ENCODE data around the gene SLC35G1.

SLC35G1 gene

GRCh38 chr10:93911866-93912265 lies 18.1 kb downstream of the SLC35G1 start:
- Mint-ChIP-seq H3K4me1 (no peaks in the 10 kb centered on the region), H3K27ac (no peak overlapping the region), H3K9me3 (no peaks in the 10 kb centered on the region), H3K36me3 (peaks cover 22% of the 10 kb centered on the region), H3K4me3 (no peak overlapping the region), H3K27me3 (no peaks in the 10 kb centered on the region)
- DNase-seq (ENCODE audit: low spot score in 2 of 2): no peak
- ATAC-seq (ENCODE audit: low read depth): no peak

- Mint-ChIP-seq H3K36me3 (peaks cover 19% of the 10 kb centered on the region), H3K9me3 (no peaks in the 10 kb centered on the region), H3K4me1 (no peaks in the 10 kb centered on the region), H3K27ac (no peak overlapping the region), H3K4me3 (no peak overlapping the region), H3K27me3 (no peaks in the 10 kb centered on the region)
- no peak for ATAC-seq (ENCODE audit: low read depth)
- no peak for DNase-seq (ENCODE audit: low spot score in 2 of 2)
Observed at GRCh38 chr10:93912444-93912843, 18.7 kb downstream of the SLC35G1 start.

GRCh38 chr10:93913706-93914105 lies 19.9 kb downstream of the SLC35G1 start:
- ATAC-seq (ENCODE audit: low read depth) (no peak), DNase-seq (ENCODE audit: low spot score in 2 of 2) (no peak)
- Mint-ChIP-seq H3K9me3 (no peaks in the 10 kb centered on the region), H3K36me3 (peaks cover 13% of the 10 kb centered on the region), H3K4me3 (no peak overlapping the region), H3K27ac (no peak overlapping the region), H3K27me3 (no peaks in the 10 kb centered on the region), H3K4me1 (no peaks in the 10 kb centered on the region)

- Mint-ChIP-seq H3K27me3 (no peaks in the 10 kb centered on the region), H3K4me1 (no peaks in the 10 kb centered on the region), H3K27ac (no peak overlapping the region), H3K9me3 (no peaks in the 10 kb centered on the region), H3K4me3 (no peak overlapping the region), H3K36me3 (peaks cover 8% of the 10 kb centered on the region)
- ATAC-seq (ENCODE audit: low read depth) (no peak), DNase-seq (ENCODE audit: low spot score in 2 of 2) (no peak)
Observed at GRCh38 chr10:93915598-93915997, 21.8 kb downstream of the SLC35G1 start.

- DNase-seq (ENCODE audit: low spot score in 2 of 2) (no peak), ATAC-seq (ENCODE audit: low read depth) (no peak)
- H3K4me3 Mint-ChIP-seq: no peak overlapping the region
- H3K27me3 Mint-ChIP-seq: no peaks in the 10 kb centered on the region
- H3K27ac Mint-ChIP-seq: no peak overlapping the region
- H3K4me1 Mint-ChIP-seq: no peaks in the 10 kb centered on the region
- peaks cover 8% of the 10 kb centered on the region for H3K36me3 Mint-ChIP-seq
- no peaks in the 10 kb centered on the region for H3K9me3 Mint-ChIP-seq
Observed at GRCh38 chr10:93916257-93917063, 22.7 kb downstream of the SLC35G1 start.

GRCh38 chr10:93917064-93917391 lies 23.2 kb downstream of the SLC35G1 start:
- no peaks in the 10 kb centered on the region for H3K4me1 Mint-ChIP-seq
- H3K27ac Mint-ChIP-seq: no peak overlapping the region
- H3K36me3 Mint-ChIP-seq: peaks cover 6% of the 10 kb centered on the region
- no peak for ATAC-seq (ENCODE audit: low read depth)
- no peaks in the 10 kb centered on the region for H3K9me3 Mint-ChIP-seq
- no peak overlapping the region for H3K4me3 Mint-ChIP-seq
- no peak for DNase-seq (ENCODE audit: low spot score in 2 of 2)
- H3K27me3 Mint-ChIP-seq: no peaks in the 10 kb centered on the region

- Mint-ChIP-seq H3K36me3 (peaks cover 3% of the 10 kb centered on the region), H3K4me3 (no peak overlapping the region), H3K9me3 (no peaks in the 10 kb centered on the region), H3K4me1 (no peaks in the 10 kb centered on the region), H3K27me3 (no peaks in the 10 kb centered on the region), H3K27ac (no peak overlapping the region)
- ATAC-seq (ENCODE audit: low read depth) (no peak), DNase-seq (ENCODE audit: low spot score in 2 of 2) (no peak)
Observed at GRCh38 chr10:93917821-93918220, 24.0 kb downstream of the SLC35G1 start.

- H3K27ac Mint-ChIP-seq: no peak overlapping the region
- no peaks in the 10 kb centered on the region for H3K4me1 Mint-ChIP-seq
- peaks cover 3% of the 10 kb centered on the region for H3K36me3 Mint-ChIP-seq
- H3K9me3 Mint-ChIP-seq: no peaks in the 10 kb centered on the region
- no peak for DNase-seq (ENCODE audit: low spot score in 2 of 2)
- no peaks in the 10 kb centered on the region for H3K27me3 Mint-ChIP-seq
- no peak overlapping the region for H3K4me3 Mint-ChIP-seq
- no peak for ATAC-seq (ENCODE audit: low read depth)
Observed at GRCh38 chr10:93921338-93921737, 27.6 kb downstream of the SLC35G1 start.

GRCh38 chr10:93926613-93927012 lies 32.8 kb downstream of the SLC35G1 start:
- H3K4me3 Mint-ChIP-seq: no peak overlapping the region
- no peak for DNase-seq (ENCODE audit: low spot score in 2 of 2)
- peaks cover 8% of the 10 kb centered on the region for H3K9me3 Mint-ChIP-seq
- no peaks in the 10 kb centered on the region for H3K4me1 Mint-ChIP-seq
- H3K36me3 Mint-ChIP-seq: peaks cover 3% of the 10 kb centered on the region
- no peak overlapping the region for H3K27ac Mint-ChIP-seq
- H3K27me3 Mint-ChIP-seq: peaks cover 1% of the 10 kb centered on the region
- no peak for ATAC-seq (ENCODE audit: low read depth)

GRCh38 chr10:93938140-93938539 lies 44.4 kb downstream of the SLC35G1 start:
- H3K27me3 Mint-ChIP-seq: no peaks in the 10 kb centered on the region
- ATAC-seq (ENCODE audit: low read depth) (no peak), DNase-seq (ENCODE audit: low spot score in 2 of 2) (no peak)
- peaks cover 3% of the 10 kb centered on the region for H3K9me3 Mint-ChIP-seq
- H3K4me1 Mint-ChIP-seq: no peaks in the 10 kb centered on the region
- H3K36me3 Mint-ChIP-seq: no peaks in the 10 kb centered on the region
- no peak overlapping the region for H3K27ac Mint-ChIP-seq
- H3K4me3 Mint-ChIP-seq: no peak overlapping the region

- Mint-ChIP-seq H3K36me3 (no peaks in the 10 kb centered on the region), H3K27me3 (peaks cover 1% of the 10 kb centered on the region), H3K4me3 (no peak overlapping the region), H3K27ac (no peak overlapping the region), H3K4me1 (no peaks in the 10 kb centered on the region), H3K9me3 (peaks cover 3% of the 10 kb centered on the region)
- ATAC-seq (ENCODE audit: low read depth) (no peak), DNase-seq (ENCODE audit: low spot score in 2 of 2) (no peak)
Observed at GRCh38 chr10:93940881-93941280, 47.1 kb downstream of the SLC35G1 start.

- Mint-ChIP-seq H3K27me3 (peaks cover 1% of the 10 kb centered on the region), H3K36me3 (no peaks in the 10 kb centered on the region), H3K27ac (no peak overlapping the region), H3K4me3 (no peak overlapping the region), H3K9me3 (peaks cover 3% of the 10 kb centered on the region), H3K4me1 (no peaks in the 10 kb centered on the region)
- DNase-seq (ENCODE audit: low spot score in 2 of 2) (no peak), ATAC-seq (ENCODE audit: low read depth) (no peak)
Observed at GRCh38 chr10:93941606-93942005, 47.8 kb downstream of the SLC35G1 start.

- Mint-ChIP-seq H3K27me3 (peaks cover 1% of the 10 kb centered on the region), H3K36me3 (no peaks in the 10 kb centered on the region), H3K4me1 (no peaks in the 10 kb centered on the region), H3K9me3 (no peaks in the 10 kb centered on the region), H3K4me3 (no peak overlapping the region), H3K27ac (no peak overlapping the region)
- no peak for DNase-seq (ENCODE audit: low spot score in 2 of 2)
- no peak for ATAC-seq (ENCODE audit: low read depth)
Observed at GRCh38 chr10:93945819-93946218, 52.0 kb downstream of the SLC35G1 start.

- H3K4me3 Mint-ChIP-seq: no peak overlapping the region
- H3K27me3 Mint-ChIP-seq: peaks cover 1% of the 10 kb centered on the region
- H3K9me3 Mint-ChIP-seq: no peaks in the 10 kb centered on the region
- ATAC-seq (ENCODE audit: low read depth): no peak
- H3K4me1 Mint-ChIP-seq: no peaks in the 10 kb centered on the region
- no peaks in the 10 kb centered on the region for H3K36me3 Mint-ChIP-seq
- no peak overlapping the region for H3K27ac Mint-ChIP-seq
- no peak for DNase-seq (ENCODE audit: low spot score in 2 of 2)
Observed at GRCh38 chr10:93947055-93947454, 53.3 kb downstream of the SLC35G1 start.

- Mint-ChIP-seq H3K4me1 (no peaks in the 10 kb centered on the region), H3K27me3 (peaks cover 1% of the 10 kb centered on the region), H3K9me3 (no peaks in the 10 kb centered on the region), H3K36me3 (no peaks in the 10 kb centered on the region), H3K4me3 (no peak overlapping the region), H3K27ac (no peak overlapping the region)
- DNase-seq (ENCODE audit: low spot score in 2 of 2): no peak
- no peak for ATAC-seq (ENCODE audit: low read depth)
Observed at GRCh38 chr10:93947524-93947923, 53.7 kb downstream of the SLC35G1 start.
